Activated effector memory CD4-positive, alpha-beta T cell treated with Interleukin-2 at 50 U/mL for 16 hours (primary cell): ENCODE measurements around the gene STK11.
"Not testable (repeated sequence)": the region's sequence is repeated elsewhere in the genome, so short reads cannot be mapped to it uniquely, and the experiment has no call there.

ENCODE experiments used
- DNase-seq: peaks from one replicate; pipeline ENCODE4 v3.0.0-alpha.2; 2020

Gene STK11

DNA sequence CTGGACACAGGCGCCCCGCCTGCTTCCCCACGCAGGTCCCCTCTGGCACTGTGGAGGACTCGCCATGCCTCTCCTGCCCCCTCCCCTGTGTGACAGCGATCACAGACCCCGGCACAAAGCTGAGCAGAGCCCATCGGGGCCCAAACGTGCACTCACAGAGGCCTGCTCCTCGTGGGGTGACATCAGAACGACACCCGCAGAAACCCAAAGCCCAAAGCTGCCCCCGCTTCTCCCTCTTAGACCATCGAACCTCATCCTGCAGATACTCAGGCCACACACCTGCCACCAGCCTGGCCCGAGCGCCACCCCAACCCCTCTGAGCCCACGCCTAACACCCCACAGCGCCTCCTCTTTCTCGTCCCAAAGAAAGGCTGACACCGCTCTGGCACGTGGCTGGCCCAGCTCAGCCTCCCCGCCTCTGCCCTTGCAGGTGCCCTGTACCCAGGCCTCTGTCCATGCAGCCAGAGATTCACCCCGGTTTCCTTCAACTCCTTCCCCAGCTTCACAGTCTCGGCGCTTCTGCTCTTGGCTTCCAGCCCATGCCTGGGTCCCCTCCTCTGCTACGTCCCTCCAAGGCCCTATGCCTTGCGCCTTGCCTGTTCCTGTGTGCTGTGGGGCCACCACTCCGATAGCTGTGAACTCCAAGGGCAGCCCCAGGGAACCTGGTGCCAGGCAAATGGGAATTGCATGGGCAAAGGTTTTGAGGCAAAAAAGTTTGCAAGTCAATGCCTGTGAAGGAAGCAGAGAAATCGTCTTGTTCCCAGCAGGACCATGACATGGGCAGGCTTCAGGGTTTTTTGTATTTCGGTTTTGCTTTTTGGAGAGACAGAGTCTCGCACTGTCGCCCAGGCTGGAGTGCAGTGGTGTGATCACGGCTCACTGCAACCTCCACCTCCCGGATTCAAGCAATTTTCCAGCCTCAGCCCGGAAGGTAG lies 33.1 kb downstream of the STK11 start:
- no peak for DNase-seq

DNA sequence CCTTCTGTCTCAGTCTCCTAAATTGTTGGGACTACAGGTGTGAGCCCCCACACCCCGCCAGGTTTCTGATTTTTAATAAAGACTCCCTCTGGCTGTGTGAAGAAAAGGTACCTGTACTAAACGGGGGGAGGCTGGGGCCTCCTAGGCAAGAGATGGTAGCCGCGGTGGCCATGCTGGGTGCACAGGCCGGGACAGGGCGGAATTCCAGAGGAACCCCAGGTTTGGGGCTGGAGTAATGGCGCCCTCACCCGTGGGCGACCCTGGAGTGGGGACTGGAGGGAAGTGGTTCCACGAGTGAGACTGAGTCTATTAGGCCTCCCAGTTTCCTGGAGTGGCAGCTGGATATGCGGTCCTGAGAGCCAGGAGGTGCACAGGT lies 33.8 kb downstream of the STK11 start:
- DNase-seq = no peak

DNA sequence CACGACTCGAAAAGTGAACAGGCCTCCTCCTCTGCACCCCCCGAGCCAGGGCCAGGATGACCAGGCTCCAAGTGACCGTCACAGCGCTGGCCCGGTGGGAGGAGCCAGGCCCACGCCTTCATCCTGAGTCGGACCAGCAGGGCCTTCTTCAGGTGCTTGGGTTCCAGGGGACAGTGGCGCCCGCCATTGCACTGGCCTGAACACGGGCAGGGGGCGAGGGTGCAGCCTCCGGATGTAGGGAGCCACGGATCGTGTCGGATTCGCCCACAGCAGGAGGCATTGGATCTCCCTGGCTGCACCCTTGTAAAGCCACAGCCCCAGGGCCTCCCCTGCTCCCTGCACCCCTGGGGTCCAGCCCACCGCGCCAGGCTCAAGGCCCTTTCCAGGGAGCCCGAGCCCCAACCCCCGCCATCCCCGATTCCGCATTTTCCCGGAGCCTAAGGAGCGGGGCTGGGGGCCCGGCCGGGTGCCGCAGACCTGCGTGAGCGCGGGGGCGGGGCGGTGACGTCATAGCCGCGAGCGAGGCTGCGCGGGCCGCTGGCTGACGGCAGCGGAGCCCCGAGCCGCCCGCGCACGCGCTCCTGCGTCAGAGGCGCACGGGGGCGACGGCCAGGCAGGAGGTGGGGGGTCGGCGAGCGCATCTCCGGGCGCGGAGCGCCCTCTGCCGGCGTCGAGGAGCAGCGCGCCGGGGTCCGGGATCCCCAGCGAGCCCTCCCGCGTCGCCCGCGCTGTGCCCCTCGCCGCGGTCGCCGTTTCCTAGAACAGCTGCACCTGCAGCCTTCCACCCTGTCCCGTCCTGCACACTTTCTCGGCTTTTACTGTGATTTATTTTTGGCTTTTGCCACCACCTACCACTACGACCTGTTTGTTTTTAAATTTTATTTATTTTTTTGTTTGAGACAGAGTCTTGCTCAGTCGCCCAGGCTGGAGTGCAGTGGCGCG lies 34.5 kb downstream of the STK11 start:
- peak; percentile 80 for DNase-seq

DNA sequence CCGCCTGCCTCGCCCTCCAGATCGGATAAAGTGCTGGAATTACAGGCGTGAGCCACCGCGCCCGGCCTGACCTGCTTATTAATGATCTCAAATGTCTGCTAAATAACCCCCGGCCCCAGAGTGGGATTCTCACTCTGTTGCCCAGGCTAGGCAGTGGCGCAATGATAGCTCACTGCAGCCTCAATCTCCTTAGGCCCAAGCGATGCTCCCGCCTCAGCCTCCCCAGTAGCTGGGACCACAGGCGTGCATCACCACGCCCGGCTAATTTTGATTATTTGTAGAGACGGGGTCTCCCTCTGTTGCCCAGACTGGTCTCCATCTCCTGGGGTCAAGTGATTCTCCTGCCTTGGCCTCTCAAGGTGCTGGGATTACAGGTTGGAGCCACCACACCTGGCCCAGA lies 35.3 kb downstream of the STK11 start:
- no peak for DNase-seq

GRCh38 chr19:1241417-1242095 lies 36.0 kb downstream of the STK11 start, which contains the start of gene ATP5F1D:
Gene ATP5F1D (plus strand): TSS chr19:1241751. CDS start chr19:1241851, 100 bp downstream.
- DNase-seq = peak; percentile 86

- peak; percentile 75 for DNase-seq
These were observed 38.5 kb downstream of the STK11 start for GRCh38 chr19:1243768-1244692.

DNA sequence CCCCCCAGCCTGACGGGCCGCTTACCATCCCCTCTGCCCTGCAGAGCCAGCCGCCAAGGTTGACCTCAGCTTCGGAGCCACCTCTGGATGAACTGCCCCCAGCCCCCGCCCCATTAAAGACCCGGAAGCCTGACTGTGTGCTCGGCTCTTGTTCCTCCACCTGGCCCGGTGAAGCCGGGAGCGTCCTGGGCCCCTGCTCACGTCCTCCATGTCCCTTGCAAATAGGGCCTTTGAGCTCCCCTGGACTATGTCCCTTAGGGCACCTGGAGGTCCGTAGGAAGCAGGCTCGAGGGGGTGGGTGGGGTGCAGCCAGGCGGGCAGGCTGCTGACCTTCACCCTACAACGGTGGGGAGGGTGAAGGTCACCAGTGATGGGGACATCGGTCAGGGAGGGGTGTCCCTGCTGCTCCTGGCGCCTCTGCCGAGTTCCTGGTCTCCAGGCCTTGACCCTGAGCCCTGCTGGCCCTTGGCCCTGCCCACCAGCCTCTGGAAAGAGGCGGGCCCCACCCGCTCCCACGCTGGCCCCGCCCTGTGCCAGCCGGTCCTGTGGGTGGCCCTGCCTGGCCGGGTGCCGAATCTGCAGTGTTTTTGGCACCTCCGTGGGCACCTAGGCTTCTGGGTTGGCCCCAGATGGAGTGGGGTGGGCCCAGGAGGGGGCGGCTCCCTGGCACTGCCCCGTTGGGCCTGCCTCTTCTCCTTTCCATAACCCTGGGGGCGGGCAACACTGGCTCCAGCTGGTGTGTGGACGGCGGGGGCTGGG lies 39.3 kb downstream of the STK11 start:
- DNase-seq = no peak

DNA sequence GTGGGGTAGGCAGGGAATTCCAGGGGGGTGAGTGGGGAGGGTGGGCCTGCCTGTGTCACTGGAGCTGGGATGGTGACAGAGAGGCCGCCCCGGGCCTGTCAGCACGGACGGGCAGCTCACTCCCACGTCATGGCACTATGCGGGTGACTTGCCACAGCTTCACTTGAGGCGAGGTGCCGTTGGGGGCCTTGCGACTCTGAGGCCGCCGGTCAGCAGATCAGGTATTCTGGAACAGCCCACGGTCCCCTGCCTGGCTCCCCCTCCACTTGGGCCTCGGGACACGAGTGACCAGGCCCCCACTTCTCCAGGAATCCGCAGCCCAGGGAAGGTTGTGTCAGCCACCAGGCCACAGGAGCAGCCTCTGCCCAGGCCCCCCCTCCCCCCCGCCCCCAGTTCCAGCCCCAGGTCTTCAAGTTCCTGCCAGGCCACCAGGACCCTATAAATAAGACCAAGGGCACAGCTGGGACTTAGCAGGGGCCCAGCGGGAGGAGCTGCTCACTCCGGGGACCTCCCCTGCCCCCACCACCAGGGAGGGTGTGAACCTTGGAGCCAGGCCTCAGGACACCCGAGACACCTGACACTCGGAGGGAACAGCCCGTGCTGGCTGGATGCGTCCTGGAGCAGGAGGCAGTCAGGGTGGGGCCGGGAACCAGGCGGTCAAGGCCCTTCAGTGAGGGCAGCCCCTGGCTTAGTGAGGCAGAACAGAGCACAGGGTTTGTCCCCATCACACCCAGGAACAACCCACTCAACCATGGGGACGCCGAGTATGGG lies 40.1 kb downstream of the STK11 start:
- DNase-seq = no peak

- not testable (repeated sequence) for DNase-seq
These were observed 40.9 kb downstream of the STK11 start for GRCh38 chr19:1246265-1247087.

- DNase-seq = no peak
These were observed 42.2 kb downstream of the STK11 start for GRCh38 chr19:1247748-1248138.

DNA sequence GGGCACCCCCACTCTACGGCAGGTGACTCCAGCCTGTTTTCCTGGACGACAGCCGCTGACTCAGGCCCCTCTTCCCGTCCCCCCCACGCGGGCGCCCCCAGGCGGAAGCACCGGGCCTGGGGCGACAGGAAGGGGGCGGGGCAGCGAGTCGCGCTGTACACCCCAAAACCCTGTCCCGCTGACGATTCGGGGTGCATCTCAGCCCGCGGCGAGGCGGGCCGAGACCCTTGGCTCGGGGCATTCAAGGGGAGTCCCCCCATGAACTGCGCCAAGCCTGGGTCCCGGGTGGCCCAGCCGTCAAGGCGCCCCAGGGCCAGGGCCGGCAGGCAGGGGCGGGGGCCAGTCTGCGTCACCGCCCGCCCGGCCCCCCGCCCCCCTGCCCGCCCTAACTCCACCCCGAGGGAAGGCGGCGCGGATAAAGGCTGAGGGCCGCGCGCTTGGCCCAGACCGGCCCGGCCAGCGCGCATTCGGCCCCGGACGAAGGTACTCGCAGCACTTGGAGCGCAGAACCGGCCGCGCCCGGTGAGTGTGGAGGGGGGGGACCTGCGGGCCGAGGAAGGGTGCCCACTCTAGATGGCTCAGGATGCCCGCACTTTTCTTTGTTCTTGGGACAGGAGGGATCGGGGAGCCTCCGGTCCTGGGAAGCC lies 42.7 kb downstream of the STK11 start, which contains the start of gene MIDN:
Gene MIDN (plus strand): TSS at position 445 of the 647 bp plus-strand sequence. CDS start 1,714 bp downstream, outside the sequence.
- peak; percentile 65 for DNase-seq

DNA sequence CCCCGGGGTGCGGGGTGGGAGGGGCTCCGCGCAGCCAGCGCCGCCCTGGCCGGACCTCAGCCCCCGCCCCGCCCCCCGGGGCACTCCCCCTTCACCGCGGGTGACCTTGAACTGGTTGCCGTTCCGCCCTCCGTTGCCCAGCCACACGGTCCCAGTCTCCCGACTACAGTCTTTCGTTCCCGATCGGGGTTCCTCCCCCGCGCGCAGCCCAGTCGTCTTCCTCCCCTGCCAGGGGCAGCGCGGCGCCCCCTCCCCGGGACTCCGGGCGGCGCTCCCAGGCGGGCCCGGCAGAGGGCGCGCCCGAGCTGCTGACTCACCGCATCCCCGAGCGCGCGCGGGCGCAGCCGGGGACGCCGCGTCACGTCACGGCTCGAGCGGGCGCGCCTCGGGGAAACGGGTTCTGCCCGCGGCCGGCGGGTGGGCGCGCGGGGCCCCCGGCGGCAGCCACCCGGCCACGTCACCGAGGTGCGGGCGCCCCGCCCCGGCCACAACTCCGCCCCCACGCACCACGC lies 43.3 kb downstream of the STK11 start:
- DNase-seq = peak; percentile 77

DNA sequence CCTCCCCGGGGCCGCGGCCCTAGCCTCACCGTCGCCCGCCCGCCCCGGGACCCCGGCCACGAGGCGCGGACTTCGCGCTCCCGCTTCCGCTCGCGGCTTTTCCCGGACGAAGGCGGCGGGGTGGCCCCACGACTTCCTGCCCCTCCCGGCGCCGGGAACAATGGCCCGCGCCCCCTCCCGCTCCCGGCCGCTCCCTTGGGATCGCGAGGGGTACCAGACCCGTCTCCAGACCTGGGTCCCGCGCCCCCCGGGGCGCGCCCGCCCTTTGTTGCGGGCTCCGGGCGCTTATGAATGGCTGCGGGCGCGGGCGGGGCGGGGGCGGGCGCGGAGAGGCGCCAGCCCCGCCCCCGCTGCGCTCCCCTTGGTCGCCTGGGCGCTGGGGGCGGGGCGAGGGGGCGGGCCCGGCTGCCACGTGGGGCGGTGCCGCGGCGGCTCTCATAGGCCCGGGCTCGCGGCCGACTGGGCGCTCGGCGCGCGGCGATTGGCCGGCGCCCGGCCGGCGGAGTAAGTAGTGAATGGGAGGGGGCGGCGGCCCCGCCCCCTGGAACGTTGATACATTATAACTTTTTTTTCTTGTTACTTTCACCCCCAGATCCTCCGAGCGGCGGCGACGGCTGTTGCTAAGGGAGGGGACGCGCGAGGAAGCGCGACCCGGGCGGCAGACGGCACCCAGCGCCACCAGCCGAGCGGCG lies 43.9 kb downstream of the STK11 start:
- peak; percentile 95 for DNase-seq

DNA sequence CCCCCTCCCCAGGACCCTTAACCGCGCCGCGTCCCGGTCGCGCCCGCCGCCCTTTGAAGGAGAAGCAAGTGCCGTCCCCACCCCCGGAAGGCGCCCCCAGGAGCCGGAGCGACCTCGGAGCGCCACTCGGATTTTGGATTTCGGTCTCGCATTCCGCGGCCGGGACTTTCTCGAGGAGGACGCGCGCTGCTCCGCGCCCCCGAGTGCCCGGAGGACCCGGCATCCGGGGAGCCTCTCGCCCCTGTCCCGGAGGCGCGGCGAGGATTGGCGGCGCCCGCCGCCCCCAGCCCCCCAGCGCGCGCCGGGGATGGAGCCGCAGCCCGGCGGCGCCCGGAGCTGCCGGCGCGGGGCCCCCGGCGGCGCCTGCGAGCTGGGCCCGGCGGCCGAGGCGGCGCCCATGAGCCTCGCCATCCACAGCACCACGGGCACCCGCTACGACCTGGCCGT lies 44.4 kb downstream of the STK11 start:
- DNase-seq = no peak

DNA sequence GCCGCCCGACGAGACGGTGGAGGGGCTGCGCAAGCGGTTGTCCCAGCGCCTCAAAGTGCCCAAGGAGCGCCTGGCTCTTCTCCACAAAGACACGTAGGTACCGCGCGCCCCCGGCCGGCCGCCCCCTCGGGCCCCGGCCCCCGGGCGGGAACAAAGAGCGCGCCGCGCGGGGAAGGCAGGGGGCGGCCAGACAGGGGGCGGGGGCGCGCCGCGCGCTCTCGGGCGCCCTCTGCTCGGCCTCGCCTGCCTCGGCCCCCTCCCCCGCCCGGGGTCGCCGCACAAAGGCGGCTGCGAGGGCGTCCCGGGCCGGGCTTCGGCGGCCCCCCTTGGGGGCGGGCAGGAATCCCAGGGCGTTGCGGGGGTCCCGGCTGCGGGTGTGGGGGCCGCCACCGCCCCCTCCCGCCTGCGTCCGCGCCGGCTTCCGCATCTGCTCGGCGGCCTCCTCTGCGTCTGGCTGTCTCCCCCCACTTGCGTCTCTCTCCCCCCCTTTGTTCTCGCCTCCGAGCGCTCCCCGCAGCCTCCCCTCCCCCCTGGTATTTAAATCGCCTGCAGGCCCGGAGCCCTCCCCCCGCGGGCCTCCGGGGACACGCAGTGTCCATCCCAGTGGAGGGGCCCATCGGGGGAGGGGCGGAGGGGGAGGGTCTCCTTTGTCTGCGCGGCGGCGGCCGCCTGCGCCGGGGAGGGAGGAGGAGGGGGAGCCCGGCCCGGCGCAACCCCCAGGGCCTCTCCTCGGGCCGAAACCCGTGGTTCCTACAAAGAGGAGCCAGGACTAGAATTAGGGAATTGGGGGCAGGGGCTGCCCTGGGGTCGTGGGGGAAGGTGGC lies 45.1 kb downstream of the STK11 start:
- peak; percentile 50 for DNase-seq
